Small intestine (tissue), 7 donors: ENCODE data around the gene PLPP1. TPM values are rescaled to one million over a fixed set of nuclear protein-coding genes. Genes with fewer than 3 reads are reported as not detected.
"Not testable (repeated sequence)": the region's sequence is repeated elsewhere in the genome, so short reads cannot be mapped to it uniquely, and the experiment has no call there.

Experiments
- DNase-seq, 2 donors: peaks; one replicate each; pipeline versions ENCODE4 v3.0.0 to v3.0.0-alpha.2; 2013
- FAIRE-seq: peaks from 2 replicates; lab custom pipeline; 2012; peaks lifted over from hg19 to GRCh38; lab: Jason Lieb, UNC
- H3K27ac ChIP-seq, 3 donors: one replicate each; pipeline ENCODE4 v1.5.1; 2013; ENCODE audit warnings: low read length in 2 of 3, mild to moderate bottlenecking in 2 of 3, control low read depth in 1 of 3, inconsistent platforms in 1 of 3, low read depth in 1 of 3, moderate library complexity in 1 of 3
- H3K27me3 ChIP-seq, 3 donors: one replicate each; pipeline ENCODE4 v1.6.1; 2013; ENCODE audit warnings: low read length in 3 of 3, inconsistent platforms in 1 of 3; ENCODE audit not compliant: control insufficient read depth in 3 of 3, insufficient read depth in 3 of 3
- H3K36me3 ChIP-seq, 3 donors: one replicate each; pipeline ENCODE4 v1.6.1; 2013; ENCODE audit warnings: low read length in 3 of 3, inconsistent platforms in 1 of 3, low read depth in 1 of 3, mild to moderate bottlenecking in 1 of 3, moderate library complexity in 1 of 3; ENCODE audit not compliant: control insufficient read depth in 3 of 3, insufficient read depth in 2 of 3
- H3K4me1 ChIP-seq, 3 donors: one replicate each; pipeline ENCODE4 v1.6.1; 2013; ENCODE audit warnings: low read length in 2 of 3, inconsistent platforms in 1 of 3, low read depth in 1 of 3, mild to moderate bottlenecking in 1 of 3, moderate library complexity in 1 of 3; ENCODE audit not compliant: control insufficient read depth in 3 of 3, insufficient read depth in 2 of 3
- H3K4me3 ChIP-seq, 3 donors: one replicate each; pipeline ENCODE4 v1.5.1; 2013; ENCODE audit warnings: low read length in 3 of 3, control low read depth in 1 of 3, inconsistent platforms in 1 of 3, low read depth in 1 of 3, mild to moderate bottlenecking in 1 of 3, moderate library complexity in 1 of 3
- H3K9me3 ChIP-seq, 2 donors: one replicate each; pipeline ENCODE4 v1.6.1; 2013; ENCODE audit warnings: low read depth in 1 of 2, low read length in 1 of 2; ENCODE audit not compliant: control insufficient read depth in 2 of 2, insufficient read depth in 1 of 2
- WGBS, 3 donors: extraction: QIAGEN DNeasy Blood & Tissue Kit; methylation state at CpG; one replicate each; pipeline ENCODE4 v1.1.7; 2013; 5-methylcytosine and 5-hydroxymethylcytosine counted together
- polyA plus RNA-seq, 4 donors: library from polyadenylated mRNA; stranded (reverse) in 3 of 4; unstranded in 1 of 4; fragments of 200-250 nt in 3 of 4; fragments of 120-200 nt in 1 of 4; gene quantifications; one replicate each; pipeline versions ENCODE4 v1.2.1 to v1.2.3, GENCODE V29; 2013
- donor health status: healthy with polysubstance abuse.
- donor health status: control.
- donor health status: control.
- donor health status: Bipolar disorder and iron deficiency.
- donor health status: healthy.

Gene PLPP1
- polyA plus RNA-seq, 4 donors = 44.6 to 91.3 (median 53.4) TPM

DNA sequence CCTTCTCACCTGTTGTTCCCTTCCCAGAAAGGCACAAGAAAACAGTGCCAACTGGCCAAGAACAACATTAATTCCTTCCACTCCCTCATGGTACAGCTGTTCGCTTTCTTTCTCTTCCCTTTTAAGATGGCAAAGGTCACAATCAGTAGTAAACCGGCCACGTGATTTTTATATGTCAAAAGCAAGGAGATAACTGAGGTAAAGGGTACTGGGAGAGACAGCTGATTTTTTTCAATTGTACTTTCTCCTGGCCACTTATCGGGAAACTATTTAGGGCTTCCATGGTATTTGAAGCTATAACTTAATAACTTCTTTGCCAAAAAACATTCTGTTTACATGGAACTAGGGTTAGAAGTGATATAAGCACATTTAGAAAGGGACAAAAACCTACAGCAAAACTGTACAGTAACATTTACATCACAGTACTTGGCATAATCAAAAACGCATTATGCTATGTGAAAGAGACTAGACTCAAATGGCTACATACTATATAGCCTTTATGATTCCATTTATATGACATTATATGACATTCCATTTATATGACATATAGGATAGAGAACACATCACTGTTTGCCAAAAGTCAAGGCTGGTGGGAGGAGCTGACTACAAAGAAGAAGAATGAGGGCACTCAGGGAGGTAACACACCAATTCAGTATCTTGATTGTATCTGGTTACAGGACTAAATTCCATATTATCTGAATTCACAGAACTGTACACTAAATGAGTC is 24.8 kb downstream of the PLPP1 start:
- Histone ChIP-seq H3K4me3 (no peak overlapping the region), H3K4me1 (peaks cover 9 to 44% (median 20%) of the 10 kb centered on the region in 3 donors), H3K9me3 (no peaks in the 10 kb centered on the region), H3K27ac (peak overlapping the region in 2 of 3 donors; percentile 66 to 78), H3K27me3 (no peaks in the 10 kb centered on the region), H3K36me3 (peaks cover 0 to 4% (median 0%) of the 10 kb centered on the region in 3 donors)
- DNase-seq (peak; percentile 85 to 94), FAIRE-seq (peak; percentile 41)
- 17 to 38% (median 33%) methylated on average over 5 of the region's 5 CpGs for WGBS, 3 donors

DNA sequence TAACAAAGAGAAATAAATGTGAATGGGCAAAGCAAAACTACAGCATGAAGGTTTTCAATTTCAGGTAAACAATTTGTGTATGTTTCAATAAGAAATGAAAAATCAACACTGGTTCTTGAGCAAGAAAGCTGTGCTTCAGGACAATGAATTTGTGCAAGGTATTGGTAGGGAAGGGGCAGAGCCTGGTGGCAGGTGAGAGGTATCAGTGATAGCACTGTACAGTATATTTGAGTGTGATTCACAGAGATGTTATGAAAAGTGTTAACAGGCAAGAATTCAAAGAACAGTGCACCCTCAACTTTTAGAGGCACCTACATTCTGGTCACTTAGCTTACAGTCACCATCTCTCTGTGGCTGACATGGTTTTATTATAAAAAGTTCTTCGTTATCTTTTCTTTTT is 25.7 kb downstream of the PLPP1 start:
- DNase-seq (no peak), FAIRE-seq (no peak)
- H3K36me3 ChIP-seq = peaks cover 0 to 4% (median 0%) of the 10 kb centered on the region in 3 donors
- peak overlapping the region in 2 of 3 donors; percentile 21 to 66 for H3K27ac ChIP-seq
- H3K27me3 ChIP-seq = no peaks in the 10 kb centered on the region
- no peak overlapping the region for H3K4me3 ChIP-seq
- H3K9me3 ChIP-seq = no peaks in the 10 kb centered on the region
- WGBS, 3 donors = 73 to 77% (median 74%) methylated on average over 1 of the region's 1 CpG
- H3K4me1 ChIP-seq = peaks cover 9 to 44% (median 18%) of the 10 kb centered on the region in 3 donors

DNA sequence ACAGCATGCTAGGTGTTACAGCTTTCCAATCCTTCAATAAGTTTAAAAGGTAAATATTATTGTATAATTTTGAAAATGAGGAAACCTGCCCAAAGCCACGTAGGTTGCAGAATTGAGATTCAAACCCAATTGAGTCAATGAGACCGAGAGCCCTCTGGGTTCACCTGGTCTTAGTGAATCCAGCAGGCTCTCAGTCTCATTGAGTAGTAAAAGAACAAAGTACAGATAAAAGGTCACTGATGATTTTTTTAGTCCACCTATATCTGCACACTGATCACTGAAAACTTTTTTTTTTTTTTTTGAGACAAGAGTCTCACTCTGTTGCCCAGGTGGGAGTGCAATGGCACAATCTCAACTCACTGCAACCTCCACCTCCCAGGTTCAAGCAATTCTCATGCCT is 27.2 kb downstream of the PLPP1 start:
- no peaks in the 10 kb centered on the region for H3K27me3 ChIP-seq
- no peak for FAIRE-seq
- 45 to 72% (median 58%) methylated on average over 2 of the region's 2 CpGs for WGBS, 3 donors
- peak in 1 of 2 donors; percentile 44 for DNase-seq
- no peaks in the 10 kb centered on the region for H3K9me3 ChIP-seq
- H3K4me3 ChIP-seq = no peak overlapping the region
- no peak overlapping the region for H3K27ac ChIP-seq
- peaks cover 0 to 4% (median 0%) of the 10 kb centered on the region in 3 donors for H3K36me3 ChIP-seq
- H3K4me1 ChIP-seq = peaks cover 13 to 48% (median 15%) of the 10 kb centered on the region in 3 donors

DNA sequence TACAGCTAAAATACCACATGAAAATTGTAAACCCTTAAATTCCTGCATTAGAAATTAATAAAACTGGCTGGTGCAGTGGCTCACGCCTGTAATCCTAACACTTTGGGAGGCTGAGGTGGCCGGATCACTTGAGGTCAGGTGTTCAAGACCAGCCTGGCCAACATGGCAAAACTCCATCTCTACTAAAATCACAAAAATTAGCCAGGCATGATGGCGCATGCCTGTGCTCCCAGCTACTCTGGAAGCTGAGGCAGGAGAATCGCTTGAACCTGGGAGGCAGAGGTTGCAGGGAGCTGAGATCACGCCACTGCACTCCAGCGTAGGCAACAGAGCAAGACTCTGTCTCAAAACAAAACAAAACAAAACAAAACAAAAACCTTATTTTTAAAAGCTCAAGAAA is 29.1 kb downstream of the PLPP1 start:
- H3K4me3 ChIP-seq, H3K27ac ChIP-seq, H3K27me3 ChIP-seq, FAIRE-seq, DNase-seq, H3K36me3 ChIP-seq, H3K9me3 ChIP-seq: not testable (repeated sequence)
- WGBS, 3 donors = 93 to 96% (median 93%) methylated on average over 6 of the region's 6 CpGs
- peaks cover 11 to 47% (median 15%) of the 10 kb centered on the region in 3 donors for H3K4me1 ChIP-seq

DNA sequence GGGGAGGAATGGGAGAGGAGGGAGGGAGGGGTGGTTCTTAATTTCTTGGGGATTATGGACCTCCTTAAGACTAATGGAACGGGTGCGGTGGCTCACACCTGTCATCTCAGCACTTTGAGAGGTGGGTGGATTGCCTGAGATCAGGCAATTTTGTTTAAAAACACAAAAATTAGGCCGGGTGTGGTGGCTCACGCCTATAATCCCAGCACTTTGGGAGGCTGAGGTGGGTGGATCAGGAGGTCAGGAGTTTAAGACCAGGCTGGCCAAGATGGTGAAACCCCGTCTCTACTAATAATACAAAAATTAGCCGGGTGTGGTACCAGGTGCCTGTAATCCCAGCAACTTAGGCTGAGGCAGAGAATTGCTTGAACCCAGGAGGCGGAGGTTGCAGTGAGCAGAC is 30.8 kb downstream of the PLPP1 start:
- peaks cover 9 to 29% (median 11%) of the 10 kb centered on the region in 3 donors for H3K4me1 ChIP-seq

DNA sequence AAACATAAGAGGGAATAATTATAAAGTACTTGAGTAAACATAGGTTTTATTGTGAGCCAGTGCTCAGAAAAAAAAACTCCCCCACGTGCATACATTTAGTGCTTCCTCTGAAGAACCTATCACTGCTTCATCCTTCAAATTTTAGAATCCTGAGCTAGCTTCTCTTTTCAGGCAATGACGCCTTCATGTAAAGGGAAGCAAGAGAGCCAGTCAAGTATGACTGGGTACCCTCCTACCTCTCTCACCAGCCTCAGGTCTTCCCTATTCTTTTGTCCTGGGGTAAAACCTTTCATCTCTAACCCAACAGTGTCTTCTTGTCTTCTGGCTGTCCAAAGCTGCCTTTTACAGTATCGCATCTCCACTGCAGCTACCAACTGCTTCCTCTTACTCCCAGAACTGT is 32.0 kb downstream of the PLPP1 start:
- WGBS, 3 donors = 62 to 81% (median 77%) methylated on average over 3 of the region's 3 CpGs
- H3K27ac ChIP-seq = peak overlapping the region in 1 of 3 donors; percentile 67
- peaks cover 0 to 2% (median 0%) of the 10 kb centered on the region in 3 donors for H3K36me3 ChIP-seq
- no peak overlapping the region for H3K4me3 ChIP-seq
- FAIRE-seq = no peak
- DNase-seq = no peak
- H3K9me3 ChIP-seq = no peaks in the 10 kb centered on the region
- H3K4me1 ChIP-seq = peaks cover 12 to 28% (median 15%) of the 10 kb centered on the region in 3 donors
- no peaks in the 10 kb centered on the region for H3K27me3 ChIP-seq

More for the DNA sequence above, 30.8 kb downstream of the PLPP1 start:
- H3K9me3 ChIP-seq, H3K36me3 ChIP-seq, H3K27ac ChIP-seq, H3K27me3 ChIP-seq, FAIRE-seq, H3K4me3 ChIP-seq, DNase-seq: not testable (repeated sequence)
- WGBS, 3 donors = 89 to 95% (median 92%) methylated on average over 7 of the region's 7 CpGs

DNA sequence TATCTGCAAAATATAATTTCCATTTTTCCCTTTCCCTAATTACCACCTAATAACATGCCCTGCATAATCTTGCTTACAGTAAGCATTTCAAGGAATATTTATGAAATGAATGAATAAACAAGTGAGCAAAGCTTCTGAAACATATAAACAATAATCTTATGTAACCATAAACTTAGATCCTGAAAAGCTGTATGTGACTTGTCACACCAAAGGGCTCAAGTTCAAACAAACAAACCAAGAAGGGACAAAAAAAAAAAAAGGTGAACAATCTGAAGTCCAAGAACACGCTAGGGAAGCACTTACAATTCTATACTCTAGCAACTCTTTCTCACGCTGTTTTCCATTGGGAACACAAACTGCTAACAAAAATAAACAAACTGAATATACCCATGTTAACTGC is 36.3 kb downstream of the PLPP1 start:
- Histone ChIP-seq H3K27ac (peak overlapping the region in 2 of 3 donors; percentile 11 to 69), H3K9me3 (no peaks in the 10 kb centered on the region), H3K4me1 (peaks cover 10 to 34% (median 11%) of the 10 kb centered on the region in 3 donors), H3K4me3 (no peak overlapping the region), H3K27me3 (no peaks in the 10 kb centered on the region), H3K36me3 (peaks cover 0 to 3% (median 0%) of the 10 kb centered on the region in 3 donors)
- DNase-seq (peak; percentile 36 to 39), FAIRE-seq (no peak)
- WGBS, 3 donors = 38 to 65% (median 54%) methylated on average over 2 of the region's 2 CpGs

DNA sequence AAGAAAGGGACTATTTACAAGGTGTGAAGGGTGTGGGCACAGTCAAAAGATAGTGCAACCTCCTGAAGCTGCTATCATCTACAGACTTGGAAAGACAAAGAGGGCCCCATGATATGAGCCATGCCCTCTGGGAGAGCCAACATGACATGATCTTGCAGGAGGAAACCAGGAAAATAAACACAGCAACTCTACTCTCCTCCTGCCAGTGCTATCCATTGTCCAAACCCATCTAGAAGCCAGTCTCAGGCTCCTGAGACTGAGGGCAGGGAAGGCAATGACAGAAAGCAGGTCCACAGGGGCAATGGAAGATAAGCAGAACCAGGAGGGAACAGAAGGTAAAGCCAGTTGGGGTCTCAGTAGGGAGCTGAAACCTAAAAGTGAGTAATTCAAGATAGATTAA is 37.1 kb downstream of the PLPP1 start:
- H3K36me3 ChIP-seq = peaks cover 0 to 3% (median 0%) of the 10 kb centered on the region in 3 donors
- H3K27me3 ChIP-seq = no peaks in the 10 kb centered on the region
- no peaks in the 10 kb centered on the region for H3K9me3 ChIP-seq
- peak overlapping the region in 2 of 3 donors; percentile 41 to 69 for H3K27ac ChIP-seq
- H3K4me1 ChIP-seq = peaks cover 7 to 31% (median 11%) of the 10 kb centered on the region in 3 donors
- no peak for FAIRE-seq
- DNase-seq = peak in 1 of 2 donors; percentile 39
- no peak overlapping the region for H3K4me3 ChIP-seq
